Measurements from ENCODE around the gene ANTXR1.

Gene ANTXR1

GRCh38 chr2:69132960-69133590, 120.1 kb downstream of the ANTXR1 start:
- DNase-seq (ENCODE audit: low read depth in 3 of 3) = no peak

GRCh38 chr2:69133898-69134297, 120.9 kb downstream of the ANTXR1 start:
- no peak for DNase-seq (ENCODE audit: low read depth in 3 of 3)

DNA sequence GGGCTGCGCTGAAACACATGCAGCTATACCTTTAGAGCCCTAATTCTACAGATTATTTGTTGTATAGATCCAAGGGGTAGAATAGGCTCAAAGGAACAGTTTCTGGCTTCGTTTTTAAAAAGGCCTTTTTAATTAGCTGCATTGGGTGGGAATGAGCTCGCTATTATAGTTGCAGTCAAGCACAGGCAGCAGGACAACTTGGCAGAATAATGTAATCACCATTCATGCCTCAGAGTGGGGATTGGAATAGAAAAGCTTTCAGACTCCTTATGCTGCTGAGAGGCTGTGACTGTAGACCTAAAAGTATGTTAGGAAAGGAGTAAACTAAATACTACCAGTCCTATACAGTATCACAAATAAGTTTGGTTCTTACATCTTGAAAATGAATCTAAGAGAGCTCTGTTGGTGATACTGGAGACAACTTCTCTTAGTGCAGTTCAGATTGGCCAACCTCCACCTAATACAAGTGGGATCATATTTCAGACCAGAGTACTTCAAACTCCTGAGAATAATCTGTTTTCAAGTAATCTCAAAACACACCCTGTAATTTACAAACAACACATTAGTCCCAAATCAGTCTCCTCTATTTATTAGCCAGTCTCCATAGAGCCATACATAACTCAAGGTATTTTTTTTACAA, 121.4 kb downstream of the ANTXR1 start:
- DNase-seq (ENCODE audit: low read depth in 3 of 3) = no peak

DNA sequence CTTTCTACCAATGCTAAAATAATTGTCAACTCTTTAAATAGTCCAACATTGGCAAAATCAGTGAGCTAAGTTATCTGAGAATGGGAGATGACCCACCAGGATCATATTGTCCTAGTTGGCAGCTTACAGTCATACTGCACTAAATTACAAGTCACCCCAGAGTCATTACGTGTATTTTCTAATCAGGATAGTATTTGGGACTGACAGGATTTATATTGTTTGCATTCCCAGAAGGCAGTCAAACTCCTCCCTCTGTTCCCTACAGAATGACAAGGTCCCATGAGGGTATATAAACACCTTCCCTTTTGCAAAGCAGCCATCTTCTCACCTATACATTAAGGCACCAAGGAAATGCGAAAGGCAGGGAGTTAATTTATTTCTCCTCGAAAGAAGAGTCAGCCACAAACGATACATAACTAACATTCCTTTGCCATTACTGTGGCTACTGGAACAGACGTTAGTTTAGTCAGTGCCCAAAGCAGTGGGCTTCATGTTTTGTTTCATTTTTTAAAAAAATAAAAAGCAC, 125.3 kb downstream of the ANTXR1 start:
- DNase-seq (ENCODE audit: low read depth in 3 of 3) = no peak

DNA sequence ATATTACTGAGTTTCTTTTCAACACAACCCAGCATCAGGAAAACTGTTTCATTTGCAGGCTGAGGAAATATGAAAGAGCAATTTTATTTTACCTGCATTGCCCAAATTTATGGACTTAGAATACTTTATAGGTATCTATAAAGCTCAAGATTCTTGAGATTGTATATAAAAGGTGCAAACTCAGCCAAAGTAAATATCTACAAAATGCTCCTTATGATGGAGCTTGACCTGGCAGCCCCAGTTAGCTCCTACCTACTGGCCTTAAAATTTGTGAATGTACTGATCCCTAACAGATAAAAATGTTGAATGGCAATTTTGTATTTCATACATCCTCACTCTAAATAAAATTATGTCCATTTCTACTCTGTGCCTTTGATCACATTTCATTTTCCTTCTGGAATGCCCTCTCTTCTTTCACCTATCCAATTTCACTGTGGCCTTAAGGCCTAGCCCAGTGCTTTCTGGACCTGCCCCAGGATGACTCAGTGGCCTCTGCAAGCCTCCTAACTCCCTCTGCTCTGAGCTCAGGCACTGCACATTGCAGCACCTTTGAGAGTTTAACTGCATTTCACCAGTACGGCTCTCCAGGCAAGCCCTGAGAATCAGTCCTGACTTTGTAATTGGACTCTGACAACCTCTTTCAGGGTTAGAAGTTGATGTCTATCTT, 125.9 kb downstream of the ANTXR1 start:
- DNase-seq (ENCODE audit: low read depth in 3 of 3) = no peak

DNA sequence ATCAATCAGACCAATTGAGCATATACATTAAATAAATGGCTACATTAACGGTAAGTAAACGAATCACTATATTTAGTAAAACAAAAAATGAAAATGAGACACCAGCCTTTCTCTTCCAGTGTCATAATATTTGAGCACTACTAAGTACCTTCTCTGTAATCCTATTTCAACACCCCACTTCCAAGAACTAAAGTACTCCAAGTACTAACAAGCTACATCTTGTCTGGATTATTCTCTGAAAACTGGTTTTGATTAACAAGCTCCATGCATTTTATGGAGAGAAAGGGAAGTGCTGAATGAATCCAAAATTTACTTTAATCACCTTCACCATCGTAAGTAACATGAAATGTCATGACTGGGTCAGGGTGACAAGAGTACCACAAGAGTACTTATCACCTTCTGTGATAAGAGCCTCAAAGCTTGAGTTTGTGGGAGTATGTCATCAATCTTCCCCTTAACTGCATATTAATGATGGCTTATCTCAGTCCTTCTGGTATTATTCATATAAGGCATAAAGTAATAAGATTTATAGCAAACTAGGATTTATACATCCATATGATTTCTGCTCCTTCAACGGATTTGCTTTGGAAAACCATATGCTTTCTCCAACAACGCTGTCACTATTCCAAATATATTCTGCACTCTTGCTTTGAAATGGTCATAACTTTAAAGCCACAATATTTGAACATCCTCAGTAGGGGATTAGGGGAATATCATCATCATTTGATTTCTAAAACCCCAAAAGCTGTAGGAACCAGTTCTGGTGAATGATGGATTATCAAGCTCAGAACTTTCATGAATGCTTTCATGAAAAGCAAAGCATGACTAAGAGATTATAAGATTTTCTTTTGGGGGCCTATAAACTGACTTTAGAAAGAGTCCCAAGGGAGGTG, 127.0 kb downstream of the ANTXR1 start:
- no peak for DNase-seq (ENCODE audit: low read depth in 3 of 3)

DNA sequence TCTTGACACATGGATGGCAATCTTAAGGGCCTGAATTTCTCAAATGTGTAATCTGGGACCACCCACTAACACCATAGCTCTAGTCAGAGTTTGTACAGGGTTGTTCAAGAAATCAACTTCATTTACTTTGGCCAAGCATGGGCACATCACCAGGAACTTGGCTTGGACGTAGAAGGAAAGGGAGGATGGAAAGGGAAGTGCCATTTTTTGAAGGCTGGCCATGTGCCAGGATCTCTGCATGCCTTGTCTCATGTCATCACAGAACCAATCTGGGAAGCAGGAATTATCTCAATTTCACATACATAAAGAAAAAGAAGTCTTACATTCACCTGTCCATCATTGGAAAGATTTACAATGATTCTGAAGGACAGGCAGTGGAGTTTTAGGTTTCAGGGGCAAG, 128.1 kb downstream of the ANTXR1 start:
- DNase-seq (ENCODE audit: low read depth in 3 of 3) = no peak

GRCh38 chr2:69143748-69144360, 130.9 kb downstream of the ANTXR1 start:
- no peak for DNase-seq (ENCODE audit: low read depth in 3 of 3)

DNA sequence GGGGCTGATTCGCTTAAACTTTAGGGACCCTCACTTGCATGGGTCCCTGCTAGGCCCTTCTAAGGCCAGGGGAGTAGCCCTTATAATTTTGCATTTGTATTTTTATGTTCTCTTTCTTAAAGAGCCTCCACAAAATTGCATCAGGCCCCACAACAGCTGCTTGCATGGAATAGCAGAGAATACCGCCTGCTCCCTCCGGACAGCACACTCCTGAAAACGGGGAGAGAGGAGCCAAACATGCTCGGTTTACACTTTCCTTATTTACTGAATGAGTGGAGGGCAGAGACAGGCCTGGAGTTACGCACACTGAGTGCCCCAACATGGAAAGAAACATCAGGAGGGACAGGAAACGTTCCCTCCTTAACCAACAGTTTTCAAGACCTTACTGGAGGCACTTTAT, 132.2 kb downstream of the ANTXR1 start:
- no peak for DNase-seq (ENCODE audit: low read depth in 3 of 3)

- DNase-seq (ENCODE audit: low read depth in 3 of 3) = no peak
Observed at GRCh38 chr2:69147841-69148533, 135.0 kb downstream of the ANTXR1 start.

DNA sequence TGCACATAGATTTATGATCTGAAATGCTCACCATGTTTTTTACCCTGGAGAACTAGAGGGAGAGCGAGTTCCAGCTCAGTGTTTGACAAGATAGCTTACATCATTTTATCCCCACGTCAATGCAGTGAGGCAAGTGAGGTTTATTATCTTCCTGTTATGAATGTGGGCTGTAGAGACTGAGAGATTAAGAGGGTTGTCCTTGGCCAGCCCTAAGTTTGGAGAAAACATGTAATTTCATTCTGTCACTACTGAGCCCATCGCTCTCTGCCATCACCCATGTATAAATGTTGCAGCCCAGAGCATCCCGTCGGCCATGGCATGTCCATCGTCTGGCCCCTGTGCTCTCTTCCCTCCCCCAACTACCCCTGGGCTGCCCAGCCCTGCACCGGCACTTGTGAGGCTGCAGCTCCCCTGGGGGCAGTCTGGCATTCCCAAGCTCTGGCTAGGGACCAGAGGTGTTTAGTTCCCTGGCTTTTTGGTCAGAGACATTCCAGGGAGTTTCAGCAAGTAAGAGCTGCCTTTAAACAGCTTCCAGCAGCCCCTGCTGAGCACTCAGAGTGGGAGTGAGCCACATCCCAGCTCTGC, 136.7 kb downstream of the ANTXR1 start:
- no peak for DNase-seq (ENCODE audit: low read depth in 3 of 3)

DNA sequence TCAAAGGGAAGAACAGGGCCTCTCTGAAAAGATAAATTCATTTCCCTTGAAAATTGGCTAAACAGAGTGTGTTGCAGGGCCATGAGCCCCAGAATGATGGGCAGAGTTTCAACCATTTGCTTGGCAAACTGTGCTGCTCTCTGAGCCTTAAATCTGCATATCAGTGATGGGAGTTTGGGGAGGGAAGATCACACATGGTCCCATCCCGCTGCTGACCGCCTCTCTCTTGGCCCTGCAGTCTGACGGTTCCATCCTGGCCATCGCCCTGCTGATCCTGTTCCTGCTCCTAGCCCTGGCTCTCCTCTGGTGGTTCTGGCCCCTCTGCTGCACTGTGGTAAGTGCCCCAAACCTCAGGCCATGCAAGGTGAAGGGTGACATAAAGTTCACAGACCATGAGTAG, 139.0 kb downstream of the ANTXR1 start:
- DNase-seq (ENCODE audit: low read depth in 3 of 3) = no peak

DNA sequence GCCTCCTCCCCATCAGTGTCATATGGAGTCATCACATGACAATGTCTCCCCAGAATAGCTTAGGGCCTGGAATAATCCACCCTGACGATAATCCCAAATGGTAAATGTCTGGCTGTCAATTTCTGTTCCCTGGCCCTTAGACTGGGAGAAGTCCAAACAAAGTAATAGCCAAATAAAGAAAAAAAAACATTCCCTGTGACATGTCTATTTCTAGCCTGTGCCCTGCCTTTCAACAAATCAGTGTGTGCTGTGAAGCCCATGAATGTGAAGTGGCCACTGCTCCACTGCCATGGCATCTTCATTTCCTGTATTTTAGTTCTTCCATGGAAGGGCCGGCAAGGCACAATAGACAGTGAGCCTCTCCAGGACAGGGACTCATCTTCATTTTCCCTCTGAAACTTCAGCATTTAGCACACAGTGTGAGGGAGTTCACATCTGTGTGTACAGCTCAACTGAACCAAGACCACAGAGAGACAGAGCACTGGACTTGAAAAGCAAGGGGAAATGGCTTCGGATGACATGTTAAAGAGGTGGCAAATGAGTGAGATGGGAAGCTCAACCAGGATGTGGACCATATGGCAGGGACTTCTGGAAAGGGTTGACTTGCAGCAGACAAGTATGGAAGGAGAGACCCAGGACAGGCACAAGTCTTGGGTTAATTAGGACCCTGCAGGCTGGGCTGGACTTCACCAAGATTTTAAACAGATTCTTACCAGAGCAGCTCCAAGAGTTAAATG, 140.0 kb downstream of the ANTXR1 start:
- DNase-seq (ENCODE audit: low read depth in 3 of 3) = no peak

DNA sequence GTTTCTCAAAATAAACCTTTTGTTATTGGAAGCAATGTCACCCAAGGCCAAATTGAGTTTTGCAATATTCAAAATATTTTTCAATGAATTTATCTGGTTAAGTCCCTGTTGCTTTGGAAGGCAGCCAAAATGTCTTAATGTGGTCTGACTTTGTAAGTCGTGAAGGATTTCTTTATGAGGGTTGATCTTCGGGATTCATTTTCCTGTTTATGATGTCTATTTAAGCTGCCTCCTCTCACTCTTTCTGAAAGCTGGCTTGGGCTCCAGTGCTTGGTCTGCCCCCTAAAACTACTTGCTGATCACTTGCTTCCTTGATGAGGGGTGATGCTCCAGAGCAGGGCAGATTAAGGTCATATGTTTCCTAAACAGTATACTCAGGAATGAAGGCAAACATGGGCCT, 141.1 kb downstream of the ANTXR1 start:
- no peak for DNase-seq (ENCODE audit: low read depth in 3 of 3)

- DNase-seq (ENCODE audit: low read depth in 3 of 3) = no peak
Observed at GRCh38 chr2:69156624-69157023, 143.6 kb downstream of the ANTXR1 start.

DNA sequence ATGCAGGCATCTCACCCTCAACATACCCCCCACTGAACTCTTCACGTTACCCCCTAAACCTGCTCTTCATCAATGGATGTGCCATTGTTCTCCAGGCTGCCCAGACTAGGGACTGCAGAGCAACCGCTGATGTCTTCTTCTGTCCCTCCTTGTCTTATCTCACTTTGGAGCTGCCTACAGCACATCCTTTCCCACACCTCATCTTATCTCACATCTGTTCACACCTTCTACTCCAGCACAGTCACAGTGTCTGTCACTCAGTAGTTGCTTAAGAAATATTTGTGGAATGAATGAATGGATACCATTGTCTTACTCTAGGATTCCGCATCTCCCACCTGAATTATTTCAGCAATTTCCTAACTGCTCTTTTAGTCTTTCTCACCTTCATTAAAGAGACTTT, 144.5 kb downstream of the ANTXR1 start:
- no peak for DNase-seq (ENCODE audit: low read depth in 3 of 3)

- no peak for DNase-seq (ENCODE audit: low read depth in 3 of 3)
Observed at GRCh38 chr2:69159986-69160385, 147.0 kb downstream of the ANTXR1 start.

DNA sequence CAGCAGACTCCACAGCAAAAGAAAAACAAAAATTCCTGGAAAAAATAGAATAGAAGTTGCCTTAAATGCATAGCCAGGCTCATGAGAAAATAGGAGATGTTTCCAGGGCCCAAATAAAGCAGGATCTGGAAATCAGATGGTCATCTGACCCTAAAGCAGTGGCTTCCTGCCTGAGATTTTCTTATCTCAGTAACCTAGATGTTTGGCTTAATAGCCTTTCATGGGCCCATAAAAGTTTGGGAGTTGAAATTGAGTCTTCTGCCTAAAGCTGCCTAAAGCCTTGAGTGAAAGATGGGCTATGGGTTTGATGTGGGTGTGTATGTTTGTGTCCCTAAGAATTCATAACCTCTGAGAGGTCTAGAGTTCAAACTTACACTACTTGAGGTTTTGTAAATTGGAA, 149.1 kb downstream of the ANTXR1 start:
- no peak for DNase-seq (ENCODE audit: low read depth in 3 of 3)

- DNase-seq (ENCODE audit: low read depth in 3 of 3) = no peak
Observed at GRCh38 chr2:69163109-69163508, 150.1 kb downstream of the ANTXR1 start.

DNA sequence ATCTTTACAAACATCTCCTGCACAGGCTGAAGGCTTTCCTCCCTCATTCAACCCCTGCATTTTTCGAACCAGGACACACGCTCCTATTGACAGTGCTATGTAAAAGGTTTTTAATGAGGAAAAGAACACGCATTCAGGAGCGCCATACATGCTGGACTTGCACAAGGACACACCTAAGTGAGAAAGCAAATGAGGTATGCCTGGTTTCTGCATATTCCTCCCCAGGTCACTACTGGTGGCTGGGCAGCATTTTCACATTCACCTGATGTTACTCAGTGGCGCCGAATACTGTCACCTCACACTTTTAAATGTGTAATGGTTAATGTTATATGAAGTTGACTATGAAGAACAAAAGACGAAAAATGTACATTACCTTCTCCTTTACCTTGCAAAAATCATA, 150.6 kb downstream of the ANTXR1 start:
- DNase-seq (ENCODE audit: low read depth in 3 of 3) = no peak
